Fibroblast of lung (primary cell): Measurements from ENCODE around the gene PIGH. TPM values are rescaled to one million over a fixed set of nuclear protein-coding genes. Genes with fewer than 3 reads are reported as not detected.

ENCODE experiments used
- DNase-seq, 2 donors: peaks; one replicate each; pipeline versions ENCODE4 v3.0.0 to v3.0.0-alpha.2; 2010; ENCODE audit warnings: low read depth in 2 of 2
- H2AFZ ChIP-seq: 2 replicates; pipeline ENCODE4 v1.5.1; 2012; ENCODE audit warnings: low read length, control low read depth, inconsistent platforms
- H3K27ac ChIP-seq: 2 replicates; pipeline ENCODE4 v1.5.1; 2011; ENCODE audit warnings: low read length, control low read depth; ENCODE audit not compliant: insufficient read depth
- H3K27me3 ChIP-seq: 2 replicates; pipeline ENCODE4 v1.5.1; 2011; ENCODE audit warnings: mild to moderate bottlenecking, low read length; ENCODE audit not compliant: control insufficient read depth, insufficient read depth
- H3K36me3 ChIP-seq: 2 replicates; pipeline ENCODE4 v1.5.1; 2011; ENCODE audit warnings: low read length; ENCODE audit not compliant: control insufficient read depth, insufficient read depth
- H3K4me1 ChIP-seq: 2 replicates; pipeline ENCODE4 v1.5.1; 2011; ENCODE audit warnings: low read length; ENCODE audit not compliant: control insufficient read depth, insufficient read depth; ENCODE audit errors: extremely low read depth
- H3K4me2 ChIP-seq: 2 replicates; pipeline ENCODE4 v1.5.1; 2011; ENCODE audit warnings: low read length, control low read depth; ENCODE audit not compliant: insufficient read depth; ENCODE audit errors: extremely low read depth
- H3K4me3 ChIP-seq, 4 experiments: fragments of 200-600 bp in 1 of 4; sonication (generic) in 1 of 4; replicated peaks in 1 of 4; 2 replicates each; pipeline ENCODE4 v1.5.1; 2011 to 2016; ENCODE audit warnings: low read length in 4 of 4, low read depth in 3 of 4, mild to moderate bottlenecking in 3 of 4, control low read depth in 2 of 4, inconsistent platforms in 1 of 4, mixed read lengths in 1 of 4; ENCODE audit not compliant: insufficient read depth in 1 of 4; ENCODE audit errors: control extremely low read depth in 1 of 4
- H3K79me2 ChIP-seq: 2 replicates; pipeline ENCODE4 v1.5.1; 2012; ENCODE audit warnings: mild to moderate bottlenecking, low read length, inconsistent platforms; ENCODE audit not compliant: control insufficient read depth, insufficient read depth
- H3K9ac ChIP-seq: 2 replicates; pipeline ENCODE4 v1.5.1; 2011; ENCODE audit warnings: mild to moderate bottlenecking, low read length, control low read depth; ENCODE audit not compliant: insufficient read depth
- H3K9me3 ChIP-seq: 2 replicates; pipeline ENCODE4 v1.5.1; 2012; ENCODE audit warnings: low read depth, low read length; ENCODE audit not compliant: control insufficient read depth, insufficient read depth
- H4K20me1 ChIP-seq: 2 replicates; pipeline ENCODE4 v1.5.1; 2011; ENCODE audit warnings: low read length; ENCODE audit not compliant: control insufficient read depth, insufficient read depth; ENCODE audit errors: extremely low read depth
- EZH2 ChIP-seq: IDR thresholded peaks from 2 replicates; pipeline ENCODE4 v1.5.1; 2012; ENCODE audit warnings: low read length, control low read depth, mild to moderate bottlenecking; ENCODE audit errors: missing control alignments
- polyA plus RNA-seq, 2 donors: library from polyadenylated mRNA; depleted of rRNA in 1 of 2; stranded (reverse) in 1 of 2; unstranded in 1 of 2; fragments of >200 nt; gene quantifications; 2 replicates each; pipeline ENCODE4 v1.2.1, GENCODE V29; 2011 to 2012; ENCODE audit warnings: missing spikeins in 1 of 2
- total RNA-seq: library from RNA; depleted of rRNA; stranded (reverse); fragments of >200 nt; gene quantifications from 2 replicates; pipeline ENCODE4 v1.2.1, GENCODE V29; 2014
- TF ChIP-seq, protein P1 (sequence below), 2 donors: IDR thresholded peaks in 1 of 2; conservative IDR thresholded peaks in 1 of 2; 1 replicate in 1 of 2; 2 replicates in 1 of 2; pipeline ENCODE4 v1.5.1; 2011 to 2012; ENCODE audit warnings: low read length in 2 of 2, control low read depth in 1 of 2, inconsistent platforms in 1 of 2, low read depth in 1 of 2, mild to moderate bottlenecking in 1 of 2

The PIGH gene
- total and polyA plus RNA-seq, 2 donors (not counting 1 experiment from before 2014, with no cell fraction given) = 12.7 to 15.6 TPM

GRCh38 chr14:67562776-67563150 is 37.3 kb downstream of the PIGH start:
- no peaks in the 10 kb centered on the region for H3K27me3 ChIP-seq
- H3K36me3 ChIP-seq = no peaks in the 10 kb centered on the region
- H3K9me3 ChIP-seq = no peaks in the 10 kb centered on the region
- H3K4me1 ChIP-seq = no peaks in the 10 kb centered on the region
- no peaks in the 10 kb centered on the region for H3K79me2 ChIP-seq
- H3K9ac ChIP-seq = no peak overlapping the region
- H2AFZ ChIP-seq = no peak overlapping the region
- no peak overlapping the region for H3K4me2 ChIP-seq
- H4K20me1 ChIP-seq = no peaks in the 10 kb centered on the region
- TF ChIP-seq, protein P1, sequence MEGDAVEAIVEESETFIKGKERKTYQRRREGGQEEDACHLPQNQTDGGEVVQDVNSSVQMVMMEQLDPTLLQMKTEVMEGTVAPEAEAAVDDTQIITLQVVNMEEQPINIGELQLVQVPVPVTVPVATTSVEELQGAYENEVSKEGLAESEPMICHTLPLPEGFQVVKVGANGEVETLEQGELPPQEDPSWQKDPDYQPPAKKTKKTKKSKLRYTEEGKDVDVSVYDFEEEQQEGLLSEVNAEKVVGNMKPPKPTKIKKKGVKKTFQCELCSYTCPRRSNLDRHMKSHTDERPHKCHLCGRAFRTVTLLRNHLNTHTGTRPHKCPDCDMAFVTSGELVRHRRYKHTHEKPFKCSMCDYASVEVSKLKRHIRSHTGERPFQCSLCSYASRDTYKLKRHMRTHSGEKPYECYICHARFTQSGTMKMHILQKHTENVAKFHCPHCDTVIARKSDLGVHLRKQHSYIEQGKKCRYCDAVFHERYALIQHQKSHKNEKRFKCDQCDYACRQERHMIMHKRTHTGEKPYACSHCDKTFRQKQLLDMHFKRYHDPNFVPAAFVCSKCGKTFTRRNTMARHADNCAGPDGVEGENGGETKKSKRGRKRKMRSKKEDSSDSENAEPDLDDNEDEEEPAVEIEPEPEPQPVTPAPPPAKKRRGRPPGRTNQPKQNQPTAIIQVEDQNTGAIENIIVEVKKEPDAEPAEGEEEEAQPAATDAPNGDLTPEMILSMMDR (conservative IDR thresholded peaks at IDR 0.05 in 1 of 2, IDR thresholded peaks at IDR 0.05 in 1 of 2; ENCODE audit: low read depth in 1 of 2, low read length in 2 of 2) = no peak
- no peak for TF ChIP-seq EZH2
- DNase-seq = no peak
- no peak overlapping the region for H3K4me3 ChIP-seq
- no peak overlapping the region for H3K27ac ChIP-seq

GRCh38 chr14:67562025-67562775 is 37.9 kb downstream of the PIGH start:
- no peaks in the 10 kb centered on the region for H3K36me3 ChIP-seq
- H3K27ac ChIP-seq = no peak overlapping the region
- no peaks in the 10 kb centered on the region for H3K4me1 ChIP-seq
- H3K4me3 ChIP-seq = no peak overlapping the region
- H3K27me3 ChIP-seq = no peaks in the 10 kb centered on the region
- H3K9ac ChIP-seq = no peak overlapping the region
- H3K4me2 ChIP-seq = no peak overlapping the region
- H2AFZ ChIP-seq = no peak overlapping the region
- H3K9me3 ChIP-seq = no peaks in the 10 kb centered on the region
- H3K79me2 ChIP-seq = no peaks in the 10 kb centered on the region
- DNase-seq = no peak
- TF ChIP-seq, protein P1 (conservative IDR thresholded peaks at IDR 0.05 in 1 of 2, IDR thresholded peaks at IDR 0.05 in 1 of 2; ENCODE audit: low read depth in 1 of 2, low read length in 2 of 2) = no peak
- no peak for TF ChIP-seq EZH2
- no peaks in the 10 kb centered on the region for H4K20me1 ChIP-seq

GRCh38 chr14:67559639-67560038 is 40.4 kb downstream of the PIGH start:
- no peaks in the 10 kb centered on the region for H3K9me3 ChIP-seq
- TF ChIP-seq, protein P1 (conservative IDR thresholded peaks at IDR 0.05 in 1 of 2, IDR thresholded peaks at IDR 0.05 in 1 of 2; ENCODE audit: low read depth in 1 of 2, low read length in 2 of 2) = no peak
- TF ChIP-seq EZH2 = no peak

More at GRCh38 chr14:67559639-67560038, 40.4 kb downstream of the PIGH start:
- Histone ChIP-seq H3K4me2 (no peak overlapping the region), H3K79me2 (no peaks in the 10 kb centered on the region), H3K27ac (no peak overlapping the region), H3K4me1 (no peaks in the 10 kb centered on the region), H4K20me1 (no peaks in the 10 kb centered on the region), H3K27me3 (no peaks in the 10 kb centered on the region), H2AFZ (no peak overlapping the region), H3K9ac (no peak overlapping the region), H3K36me3 (no peaks in the 10 kb centered on the region), H3K4me3 (no peak overlapping the region)
- no peak for DNase-seq
